DLD1 (cell line): Measurements from ENCODE around the gene ATP2B2.

Experiments used
- in situ Hi-C: cut with HindIII; loops from 2 replicates; pipeline ENCODE4 v1.10.0; 2017; ENCODE audit warnings: low sequenced_read_pairs

ATP2B2 gene

GRCh38 chr3:10530241-10530640, 24.9 kb upstream of the ATP2B2 start:
- in situ Hi-C loops = no loop called here

DNA sequence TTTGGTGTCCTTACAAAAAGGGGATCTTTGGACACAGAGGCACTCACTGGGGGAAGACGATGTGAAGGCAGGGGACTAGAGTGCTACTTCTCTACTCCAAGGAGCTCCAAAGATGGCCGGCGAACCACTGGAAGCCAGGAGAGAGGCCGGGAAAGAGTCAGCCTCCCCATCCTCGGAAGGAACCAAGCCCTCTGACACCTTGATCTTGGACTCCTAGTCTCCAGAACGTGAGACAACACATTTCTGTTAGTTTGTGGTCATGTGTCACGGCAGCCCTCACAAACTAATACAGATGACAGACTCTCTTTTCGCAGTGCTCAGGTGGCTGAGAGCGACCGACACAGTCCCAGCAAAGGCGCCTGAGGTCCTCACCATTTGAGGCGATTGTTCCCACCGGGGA, 24.4 kb upstream of the ATP2B2 start:
- in situ Hi-C loops = no loop called here

GRCh38 chr3:10528046-10528445, 22.7 kb upstream of the ATP2B2 start:
- in situ Hi-C loops = no loop called here

GRCh38 chr3:10527295-10528001, 22.1 kb upstream of the ATP2B2 start:
- in situ Hi-C loops = no loop called here

- in situ Hi-C loops = no loop called here
Observed at GRCh38 chr3:10526366-10526765, 21.0 kb upstream of the ATP2B2 start.

GRCh38 chr3:10524799-10525301, 19.5 kb upstream of the ATP2B2 start:
- in situ Hi-C loops = no loop called here

DNA sequence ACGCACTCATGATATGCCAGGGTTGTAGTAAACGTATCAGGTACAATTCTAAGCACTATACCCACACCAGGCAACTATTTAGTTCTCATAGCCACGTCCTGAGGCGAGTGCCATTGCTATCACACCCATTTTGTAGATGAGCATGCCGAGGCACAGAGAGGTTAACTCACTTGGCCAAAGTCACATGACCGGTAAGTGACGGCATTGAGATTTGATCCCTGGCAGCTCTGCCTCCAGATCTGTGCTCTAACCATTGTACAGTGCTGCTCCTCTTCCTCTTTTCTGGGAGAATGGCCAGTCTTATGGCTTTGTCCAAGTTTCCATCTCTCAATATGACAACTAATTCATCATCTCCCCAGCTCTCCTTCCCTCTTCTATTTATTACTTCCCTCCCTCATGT, 18.9 kb upstream of the ATP2B2 start:
- in situ Hi-C loops = no loop called here

DNA sequence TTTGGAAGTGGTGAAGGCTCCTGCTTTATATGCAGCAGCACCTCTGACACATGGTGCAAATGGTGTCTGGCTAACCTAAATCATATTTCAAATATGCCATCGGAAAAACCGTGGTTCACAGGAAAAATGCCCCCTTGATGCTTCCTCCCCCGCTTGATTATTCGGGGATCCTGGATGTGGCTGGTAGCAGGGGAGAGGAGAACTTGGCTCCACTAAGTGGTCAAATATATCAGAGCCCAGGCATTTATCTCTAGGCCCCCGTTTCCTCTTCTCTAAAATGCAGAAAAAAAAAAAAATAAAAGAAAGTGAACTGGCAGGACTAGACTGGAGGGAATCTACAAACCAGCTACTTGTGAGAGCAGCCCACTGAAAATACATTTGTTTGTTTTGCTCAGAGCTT, 18.2 kb upstream of the ATP2B2 start:
- in situ Hi-C loops = no loop called here

DNA sequence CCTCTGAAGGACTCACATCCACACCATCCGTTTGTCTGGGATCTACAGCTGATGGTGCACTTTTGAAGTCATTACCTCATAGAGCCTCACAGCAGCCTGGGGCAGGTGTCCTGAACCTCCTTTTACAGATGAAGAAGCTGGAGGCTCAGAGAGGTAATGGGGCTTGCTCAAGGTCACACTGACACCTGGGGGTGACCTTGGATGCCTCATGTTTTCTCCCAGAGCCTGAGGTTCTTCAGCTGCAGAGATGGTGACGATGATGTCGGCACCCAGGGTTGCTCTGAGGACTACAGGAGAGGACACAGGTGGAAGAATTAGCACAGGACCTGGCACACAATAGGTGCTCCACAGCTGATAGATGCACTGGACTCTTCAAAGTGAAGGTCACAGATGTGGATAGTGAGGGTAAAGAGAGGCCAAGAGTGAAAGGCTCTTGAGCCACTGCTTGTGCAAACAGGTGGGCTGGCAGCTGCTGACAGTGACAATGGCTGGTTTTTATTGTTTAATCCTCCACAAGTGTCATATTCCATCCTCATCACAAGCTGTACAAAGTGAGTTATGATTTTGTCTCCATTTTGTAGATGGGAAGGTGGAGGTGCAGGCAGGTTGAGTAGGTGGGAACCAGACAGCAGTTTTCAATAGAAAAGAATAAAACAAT, 17.4 kb upstream of the ATP2B2 start:
- in situ Hi-C loops = no loop called here

DNA sequence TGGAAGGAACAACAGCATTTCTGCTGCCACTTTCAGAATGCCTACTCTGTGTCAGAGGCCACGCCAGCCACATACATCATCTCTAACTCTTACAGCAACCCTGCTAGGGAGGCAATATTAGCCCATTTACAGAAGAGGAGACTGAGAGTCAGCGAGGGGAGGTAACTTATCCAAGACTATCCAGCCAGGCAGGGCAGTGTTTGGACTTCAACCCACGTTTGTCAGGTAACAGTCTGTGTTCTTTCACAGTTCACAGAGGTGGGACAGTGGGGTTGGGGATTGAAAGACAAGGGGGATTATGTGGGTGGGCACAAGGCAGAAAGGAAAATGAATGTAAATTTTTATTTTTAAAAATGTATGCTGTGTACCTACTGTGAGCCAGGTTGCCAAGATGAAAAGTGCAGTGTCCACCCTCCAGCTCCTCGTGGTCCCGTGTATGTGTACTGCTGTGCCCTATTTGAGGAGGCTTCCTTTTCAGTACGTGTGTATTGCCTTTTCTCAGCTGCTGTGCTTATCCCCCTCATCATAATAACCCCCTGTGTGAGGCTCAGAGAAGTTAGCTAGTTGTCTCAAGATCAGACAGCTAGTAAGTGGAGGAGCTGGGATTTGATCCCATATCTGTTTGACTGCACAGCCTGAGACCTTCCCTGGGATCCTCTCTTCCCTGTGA, 16.5 kb upstream of the ATP2B2 start:
- in situ Hi-C loops = no loop called here

- in situ Hi-C loops = no loop called here
Observed at GRCh38 chr3:10520072-10520471, 14.7 kb upstream of the ATP2B2 start.

GRCh38 chr3:10519236-10519635, 13.8 kb upstream of the ATP2B2 start:
- in situ Hi-C loops = no loop called here

GRCh38 chr3:10518506-10519150, 13.2 kb upstream of the ATP2B2 start:
- in situ Hi-C loops = no loop called here

DNA sequence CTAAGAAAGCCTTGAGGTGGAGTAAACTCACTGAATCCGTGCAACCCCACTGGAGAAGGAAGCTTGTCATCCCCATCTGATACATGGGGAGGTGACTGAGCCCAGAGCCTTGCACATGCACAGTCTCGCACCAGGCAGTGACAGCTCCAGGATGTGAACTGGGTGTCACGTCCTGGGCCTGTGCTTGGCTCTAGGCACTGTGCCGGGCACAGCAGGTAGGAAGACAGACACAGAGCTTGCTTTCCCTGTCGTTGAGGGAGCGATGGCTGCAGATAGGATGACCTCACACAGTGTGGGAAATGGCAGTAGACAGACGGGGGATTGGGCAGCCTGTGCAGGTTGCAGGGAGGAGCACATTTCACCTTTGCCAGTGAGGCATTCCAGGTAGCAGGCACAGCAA, 12.2 kb upstream of the ATP2B2 start:
- in situ Hi-C loops = no loop called here

DNA sequence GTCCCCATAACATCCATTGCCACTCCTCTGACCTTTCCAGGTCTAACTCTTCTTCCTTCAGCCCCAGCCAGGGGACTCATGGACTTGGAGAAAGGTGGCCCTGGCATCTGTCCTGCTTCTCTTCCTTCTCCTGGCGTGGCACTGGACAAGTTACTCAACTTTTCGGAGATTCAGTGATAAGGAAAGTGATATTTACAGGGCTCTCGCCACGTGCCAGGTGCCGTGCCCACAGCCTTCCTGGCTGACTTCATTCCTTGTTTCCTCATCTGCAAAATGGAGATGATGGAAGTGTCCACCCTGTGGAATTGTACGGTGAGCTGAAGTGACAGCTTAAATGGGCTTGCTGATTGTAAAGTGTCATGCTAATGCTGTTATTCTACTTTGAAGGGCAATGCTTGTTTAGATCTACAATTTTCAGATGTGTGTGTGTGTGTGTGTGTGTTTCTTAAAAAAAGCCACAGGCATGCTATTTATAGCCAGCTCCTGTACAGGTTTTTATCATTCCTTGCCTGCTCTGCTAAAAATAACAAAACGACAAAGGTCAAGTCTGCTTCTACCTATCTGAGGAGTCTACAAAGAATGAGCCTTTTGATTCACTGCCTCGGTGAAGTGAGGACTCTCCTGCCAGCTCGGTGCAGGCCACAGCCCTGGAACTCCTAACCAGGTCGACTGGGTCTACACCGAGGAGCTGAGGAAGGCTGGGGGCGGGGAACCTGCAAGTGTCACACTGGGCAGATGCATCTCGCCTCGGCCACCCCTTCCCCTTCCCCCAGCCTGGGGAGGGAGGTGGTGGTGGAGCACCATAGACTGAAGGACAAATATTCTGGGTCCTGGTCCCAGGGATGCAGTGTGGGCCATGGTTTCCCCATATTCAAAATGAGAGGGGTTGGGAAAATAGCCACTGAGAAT, 11.4 kb upstream of the ATP2B2 start:
- in situ Hi-C loops = no loop called here

DNA sequence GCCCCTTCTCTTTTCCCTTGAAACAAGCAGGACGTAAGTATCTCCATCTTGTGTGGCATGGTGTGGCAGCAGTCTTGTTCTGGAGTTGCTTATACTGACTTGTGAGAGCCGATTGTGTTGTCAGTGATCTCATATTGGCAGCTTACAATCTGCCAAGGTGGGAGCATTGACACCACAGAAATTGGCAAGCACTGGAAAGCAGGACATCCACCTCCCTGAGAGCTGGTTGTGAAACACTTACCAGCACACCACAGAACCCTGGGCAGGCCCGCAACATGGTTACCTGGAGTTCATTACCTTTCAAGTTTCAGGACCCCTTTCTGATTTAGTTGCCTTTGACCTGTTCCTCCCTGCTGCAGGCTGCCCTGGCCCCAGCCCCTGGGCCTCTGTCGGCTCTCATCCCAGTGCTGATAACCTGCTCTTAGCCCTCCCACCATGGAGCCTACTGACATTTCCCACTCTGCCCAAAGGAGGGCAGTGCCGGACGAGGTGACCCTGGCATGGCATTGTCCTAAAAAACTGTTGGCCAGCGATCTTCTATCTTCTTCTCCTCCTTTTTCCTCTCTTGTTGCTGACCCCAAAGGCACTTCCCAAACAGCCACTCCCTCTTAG, 10.6 kb upstream of the ATP2B2 start:
- in situ Hi-C loops = no loop called here

DNA sequence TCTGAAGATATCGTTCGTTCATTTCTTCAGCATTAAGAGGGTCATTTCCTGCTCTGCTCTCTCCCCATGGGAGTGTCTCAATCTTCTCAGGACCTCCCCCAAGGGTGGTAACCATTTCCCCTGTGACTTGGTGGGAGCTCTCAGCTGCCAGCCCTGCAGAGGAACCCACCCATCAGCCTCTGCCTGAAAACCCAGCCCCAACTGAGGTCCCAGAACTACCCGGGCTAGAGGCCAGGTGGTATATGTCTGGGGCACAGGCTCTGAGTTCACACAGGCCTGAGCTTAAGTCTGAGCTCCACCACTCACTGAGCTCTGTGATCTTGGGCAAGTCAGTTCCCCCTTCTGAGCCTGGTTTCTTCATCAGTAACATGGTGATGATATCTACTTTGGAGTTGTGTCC, 10.0 kb upstream of the ATP2B2 start:
- in situ Hi-C loops = no loop called here

- in situ Hi-C loops = no loop called here
Observed at GRCh38 chr3:10514407-10515069, 9.2 kb upstream of the ATP2B2 start.

GRCh38 chr3:10513306-10513705, 7.9 kb upstream of the ATP2B2 start:
- in situ Hi-C loops = no loop called here

GRCh38 chr3:10512687-10513086, 7.3 kb upstream of the ATP2B2 start:
- in situ Hi-C loops = no loop called here
